HL-60 (cell line): ENCODE data around the gene METTL9.

Experiments used
- CTCF ChIP-seq: IDR thresholded peaks from one replicate; pipeline ENCODE4 v1.5.1; 2011; ENCODE audit warnings: low read length, control low read depth, inconsistent platforms; ENCODE audit not compliant: insufficient read depth
- REST ChIP-seq: IDR thresholded peaks from 2 replicates; pipeline ENCODE4 v1.6.1; 2012; ENCODE audit warnings: low read depth; ENCODE audit not compliant: insufficient replicate concordance

- TF ChIP-seq CTCF (no peak), REST (no peak)
These were observed 10.7 kb downstream of the METTL9 start for GRCh38 chr16:21610006-21610544.
